MM.1S (cell line): ENCODE measurements around the gene ITM2C.

Experiments used
- EZH2phosphoT487 ChIP-seq: fragments of 300-600 bp; sonication (generic); IDR thresholded peaks from 2 replicates; pipeline ENCODE4 v1.6.1; 2018; ENCODE audit warnings: antibody characterized with exemption, low read length
- TF ChIP-seq, protein P1 (sequence below): fragments of 300-600 bp; sonication (generic); IDR thresholded peaks from 2 replicates; pipeline ENCODE4 v1.5.1; 2016; ENCODE audit warnings: antibody characterized with exemption, low read length, mixed read lengths

DNA sequence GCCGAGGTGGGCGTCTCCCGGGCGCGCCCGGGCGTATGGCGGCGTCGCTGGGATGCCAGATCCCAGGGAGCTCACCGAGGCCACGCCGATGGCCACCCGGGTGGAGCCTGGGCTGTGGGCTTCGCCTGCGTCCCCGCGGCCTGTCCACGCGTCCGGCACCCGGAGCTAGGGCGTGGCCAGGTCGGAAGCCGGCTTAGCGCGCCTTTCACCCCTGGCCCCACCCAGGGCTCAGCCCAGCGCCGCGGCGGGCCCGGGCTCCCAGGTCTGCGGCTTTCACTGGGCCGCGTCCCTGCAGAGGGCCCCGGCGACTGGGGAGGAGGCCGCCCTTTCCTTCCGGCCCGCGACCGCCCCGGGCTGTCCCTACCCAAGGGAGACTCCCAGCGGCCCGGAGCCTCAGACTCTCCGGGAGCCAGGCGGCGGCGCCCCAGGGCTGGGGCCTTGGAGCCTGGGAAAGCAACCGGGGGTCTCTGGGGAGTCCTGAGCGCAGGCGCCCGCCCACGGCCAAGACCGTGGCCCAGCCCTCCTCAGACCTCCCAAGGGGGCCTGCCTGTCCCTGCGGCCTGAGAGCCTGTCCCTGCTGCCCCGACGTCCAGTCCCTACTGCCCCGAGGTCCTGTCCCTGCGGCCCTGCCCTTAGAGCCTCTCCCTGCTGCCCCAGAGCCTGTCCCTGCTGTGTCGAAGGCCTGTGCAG is 36.3 kb upstream of the ITM2C start:
- TF ChIP-seq, protein P1, sequence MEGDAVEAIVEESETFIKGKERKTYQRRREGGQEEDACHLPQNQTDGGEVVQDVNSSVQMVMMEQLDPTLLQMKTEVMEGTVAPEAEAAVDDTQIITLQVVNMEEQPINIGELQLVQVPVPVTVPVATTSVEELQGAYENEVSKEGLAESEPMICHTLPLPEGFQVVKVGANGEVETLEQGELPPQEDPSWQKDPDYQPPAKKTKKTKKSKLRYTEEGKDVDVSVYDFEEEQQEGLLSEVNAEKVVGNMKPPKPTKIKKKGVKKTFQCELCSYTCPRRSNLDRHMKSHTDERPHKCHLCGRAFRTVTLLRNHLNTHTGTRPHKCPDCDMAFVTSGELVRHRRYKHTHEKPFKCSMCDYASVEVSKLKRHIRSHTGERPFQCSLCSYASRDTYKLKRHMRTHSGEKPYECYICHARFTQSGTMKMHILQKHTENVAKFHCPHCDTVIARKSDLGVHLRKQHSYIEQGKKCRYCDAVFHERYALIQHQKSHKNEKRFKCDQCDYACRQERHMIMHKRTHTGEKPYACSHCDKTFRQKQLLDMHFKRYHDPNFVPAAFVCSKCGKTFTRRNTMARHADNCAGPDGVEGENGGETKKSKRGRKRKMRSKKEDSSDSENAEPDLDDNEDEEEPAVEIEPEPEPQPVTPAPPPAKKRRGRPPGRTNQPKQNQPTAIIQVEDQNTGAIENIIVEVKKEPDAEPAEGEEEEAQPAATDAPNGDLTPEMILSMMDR = no peak
- TF ChIP-seq EZH2phosphoT487 = no peak
